Tibial artery (tissue), 4 donors: Measurements from ENCODE around the gene CYLD.

Experiments used
- DNase-seq, 2 donors: peaks; one replicate each; pipeline ENCODE4 v3.0.0-alpha.2; 2019
- H3K27ac ChIP-seq, 2 donors: fragments of 200-600 bp; sonication (generic) in 1 of 2; 1 replicate in 1 of 2; 2 replicates in 1 of 2; pipeline ENCODE4 v1.5.1; 2018 to 2019; ENCODE audit warnings: mild to moderate bottlenecking in 1 of 2
- H3K27me3 ChIP-seq, 2 donors: fragments of 200-600 bp; sonication (generic) in 1 of 2; one replicate each; pipeline versions ENCODE4 v1.5.1 to v1.6.0; 2016 to 2019
- H3K36me3 ChIP-seq, 3 donors: fragments of 200-600 bp; sonication (generic) in 2 of 3; one replicate each; pipeline ENCODE4 v1.5.1; 2016 to 2019; ENCODE audit warnings: mild to moderate bottlenecking in 2 of 3
- H3K4me1 ChIP-seq, 4 donors: fragments of 200-600 bp; sonication (generic) in 2 of 4; 1 replicate in 3 of 4; 2 replicates in 1 of 4; pipeline ENCODE4 v1.5.1; 2016 to 2019
- H3K4me3 ChIP-seq, 2 donors: fragments of 200-600 bp; sonication (generic) in 1 of 2; 1 replicate in 1 of 2; 2 replicates in 1 of 2; pipeline ENCODE4 v1.5.1; 2018 to 2019; ENCODE audit warnings: mild to moderate bottlenecking in 2 of 2
- H3K9me3 ChIP-seq, 3 donors: fragments of 200-600 bp; sonication (generic) in 1 of 3; one replicate each; pipeline ENCODE4 v1.5.1; 2016 to 2019
- intact Hi-C: fragments of 100-400 bp; cut with DNase I; formaldehyde crosslinking; loops from one replicate; pipeline ENCODE4 v1.15.0; 2023; ENCODE audit warnings: low total_unique reads
- TF ChIP-seq, protein P1 (sequence below), 2 experiments: fragments of 200-600 bp in 1 of 2; fragments of 450-650 bp in 1 of 2; IDR thresholded peaks; one replicate each; pipeline ENCODE4 v1.5.1; 2017 to 2019; ENCODE audit warnings: antibody characterized with exemption in 2 of 2, mild to moderate bottlenecking in 1 of 2, moderate library complexity in 1 of 2

Gene CYLD

GRCh38 chr16:50697881-50698767 lies 43.8 kb upstream of the CYLD start:
- Histone ChIP-seq H3K4me1 (peaks cover 0 to 33% (median 18%) of the 10 kb centered on the region in 4 donors), H3K4me3 (peak overlapping the region; percentile 48 to 55), H3K36me3 (no peaks in the 10 kb centered on the region), H3K27ac (peak overlapping the region; percentile 45 to 60), H3K27me3 (no peaks in the 10 kb centered on the region), H3K9me3 (no peaks in the 10 kb centered on the region)
- DNase-seq = peak in 1 of 2 donors; percentile 69
- intact Hi-C loops = loop anchor here (10.0 kb wide), 1 partner anchor 47 kb away; the partner anchor contains the start of gene CYLD
- TF ChIP-seq, protein P1, sequence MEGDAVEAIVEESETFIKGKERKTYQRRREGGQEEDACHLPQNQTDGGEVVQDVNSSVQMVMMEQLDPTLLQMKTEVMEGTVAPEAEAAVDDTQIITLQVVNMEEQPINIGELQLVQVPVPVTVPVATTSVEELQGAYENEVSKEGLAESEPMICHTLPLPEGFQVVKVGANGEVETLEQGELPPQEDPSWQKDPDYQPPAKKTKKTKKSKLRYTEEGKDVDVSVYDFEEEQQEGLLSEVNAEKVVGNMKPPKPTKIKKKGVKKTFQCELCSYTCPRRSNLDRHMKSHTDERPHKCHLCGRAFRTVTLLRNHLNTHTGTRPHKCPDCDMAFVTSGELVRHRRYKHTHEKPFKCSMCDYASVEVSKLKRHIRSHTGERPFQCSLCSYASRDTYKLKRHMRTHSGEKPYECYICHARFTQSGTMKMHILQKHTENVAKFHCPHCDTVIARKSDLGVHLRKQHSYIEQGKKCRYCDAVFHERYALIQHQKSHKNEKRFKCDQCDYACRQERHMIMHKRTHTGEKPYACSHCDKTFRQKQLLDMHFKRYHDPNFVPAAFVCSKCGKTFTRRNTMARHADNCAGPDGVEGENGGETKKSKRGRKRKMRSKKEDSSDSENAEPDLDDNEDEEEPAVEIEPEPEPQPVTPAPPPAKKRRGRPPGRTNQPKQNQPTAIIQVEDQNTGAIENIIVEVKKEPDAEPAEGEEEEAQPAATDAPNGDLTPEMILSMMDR (IDR thresholded peaks at IDR 0.05) = no peak

- intact Hi-C loops = loop anchor here (10.0 kb wide), 1 partner anchor 45 kb away; the partner anchor contains the start of gene CYLD
- Histone ChIP-seq H3K27ac (no peak overlapping the region), H3K4me1 (peaks cover 0 to 21% (median 14%) of the 10 kb centered on the region in 4 donors), H3K27me3 (no peaks in the 10 kb centered on the region), H3K9me3 (peaks cover 0 to 13% (median 8%) of the 10 kb centered on the region in 3 donors), H3K36me3 (no peaks in the 10 kb centered on the region), H3K4me3 (no peak overlapping the region)
- DNase-seq = no peak
- TF ChIP-seq, protein P1 (IDR thresholded peaks at IDR 0.05) = no peak
Measured at GRCh38 chr16:50699326-50700159, 42.3 kb upstream of the CYLD start.

GRCh38 chr16:50702725-50703124 lies 39.2 kb upstream of the CYLD start:
- intact Hi-C loops = no loop called here
- DNase-seq = no peak
- H3K9me3 ChIP-seq = peaks cover 0 to 18% (median 10%) of the 10 kb centered on the region in 3 donors
- H3K27ac ChIP-seq = no peak overlapping the region
- H3K4me3 ChIP-seq = no peak overlapping the region
- TF ChIP-seq, protein P1 (IDR thresholded peaks at IDR 0.05) = no peak
- peaks cover 0 to 9% (median 1%) of the 10 kb centered on the region in 4 donors for H3K4me1 ChIP-seq
- H3K27me3 ChIP-seq = no peaks in the 10 kb centered on the region
- no peaks in the 10 kb centered on the region for H3K36me3 ChIP-seq

DNA sequence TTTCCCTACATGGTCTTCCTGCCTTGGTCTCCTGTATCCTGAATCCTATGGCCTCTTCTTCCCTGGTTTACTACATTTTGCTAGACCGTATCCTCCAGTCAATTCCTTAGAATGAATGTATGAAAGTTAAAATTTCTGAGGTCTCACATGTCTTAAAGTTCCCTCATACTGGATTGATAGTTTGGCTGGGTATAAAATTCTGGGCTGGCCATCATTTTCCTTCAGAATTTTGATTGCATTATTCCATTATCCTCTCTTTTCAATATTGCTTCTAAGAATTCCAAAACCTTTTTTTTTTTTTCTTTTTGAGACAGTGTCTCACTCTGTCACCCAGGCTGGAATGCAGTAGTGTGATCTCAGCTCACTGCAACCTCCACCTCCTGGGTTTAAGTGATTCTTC lies 37.6 kb upstream of the CYLD start:
- no peak for DNase-seq
- TF ChIP-seq, protein P1 (IDR thresholded peaks at IDR 0.05) = no peak
- Histone ChIP-seq H3K36me3 (no peaks in the 10 kb centered on the region), H3K4me1 (no peaks in the 10 kb centered on the region), H3K4me3 (no peak overlapping the region), H3K27me3 (no peaks in the 10 kb centered on the region), H3K27ac (no peak overlapping the region), H3K9me3 (peaks cover 0 to 18% (median 10%) of the 10 kb centered on the region in 3 donors)
- intact Hi-C loops = no loop called here

DNA sequence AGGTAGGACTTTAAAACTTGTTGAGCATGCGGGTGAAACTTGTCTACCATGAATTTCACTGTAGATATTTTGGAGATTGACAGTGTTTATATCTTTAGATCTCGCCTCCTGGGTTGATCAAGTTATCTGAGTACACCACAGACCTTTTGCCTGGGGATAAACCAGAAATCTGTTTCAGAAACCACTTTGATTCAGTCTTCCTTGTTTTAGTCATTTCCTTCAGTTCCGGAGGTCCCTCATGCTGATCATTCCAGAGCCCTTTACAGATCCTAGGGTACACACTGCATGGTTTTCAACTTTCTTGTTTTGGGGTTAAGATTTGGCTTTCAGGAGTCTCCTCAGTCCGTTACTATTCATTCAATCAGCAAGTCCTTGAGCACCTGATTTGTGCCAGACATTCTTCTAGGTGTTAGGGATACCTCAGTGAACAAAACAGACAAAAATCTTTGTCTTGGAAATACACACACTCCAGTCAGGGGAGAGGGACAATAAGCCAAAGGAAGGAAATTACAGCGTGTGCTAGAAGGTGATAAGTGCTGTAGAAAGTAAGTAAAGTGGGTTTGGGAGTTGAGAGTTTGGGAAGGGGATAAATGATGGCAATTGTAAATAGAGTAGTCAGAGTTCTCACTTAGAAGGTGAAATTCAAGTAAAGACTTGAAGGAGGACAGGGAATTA lies 36.3 kb upstream of the CYLD start:
- H3K36me3 ChIP-seq = no peaks in the 10 kb centered on the region
- no peak overlapping the region for H3K4me3 ChIP-seq
- intact Hi-C loops = no loop called here
- no peak for DNase-seq
- no peak overlapping the region for H3K27ac ChIP-seq
- TF ChIP-seq, protein P1 (IDR thresholded peaks at IDR 0.05) = no peak
- H3K27me3 ChIP-seq = no peaks in the 10 kb centered on the region
- peaks cover 0 to 18% (median 10%) of the 10 kb centered on the region in 3 donors for H3K9me3 ChIP-seq
- H3K4me1 ChIP-seq = no peaks in the 10 kb centered on the region
